HG02852 (cell line): ENCODE data around the gene AKT1S1.
"Not testable (repeated sequence)": the region's sequence is repeated elsewhere in the genome, so short reads cannot be mapped to it uniquely, and the experiment has no call there.

Source experiments
- ATAC-seq: cut with Tn5 transposase; IDR thresholded peaks from one replicate; pipeline ENCODE4 v1.9.1; 2021; ENCODE audit warnings: mild to moderate bottlenecking, moderate library complexity; ENCODE audit not compliant: unreplicated experiment

The AKT1S1 gene

GRCh38 chr19:49877020-49877878 lies at the start of gene AKT1S1, which contains the start of gene TBC1D17:
Gene AKT1S1 (minus strand): TSS chr19:49877355. CDS start chr19:49873295, 4,060 bp downstream.
Gene TBC1D17 (plus strand): TSS chr19:49877702. CDS start chr19:49877724, 22 bp downstream.
- ATAC-seq, result peak; percentile 55

- no peak for ATAC-seq
Measured at GRCh38 chr19:49926515-49926914, 49.4 kb upstream of the AKT1S1 start.

DNA sequence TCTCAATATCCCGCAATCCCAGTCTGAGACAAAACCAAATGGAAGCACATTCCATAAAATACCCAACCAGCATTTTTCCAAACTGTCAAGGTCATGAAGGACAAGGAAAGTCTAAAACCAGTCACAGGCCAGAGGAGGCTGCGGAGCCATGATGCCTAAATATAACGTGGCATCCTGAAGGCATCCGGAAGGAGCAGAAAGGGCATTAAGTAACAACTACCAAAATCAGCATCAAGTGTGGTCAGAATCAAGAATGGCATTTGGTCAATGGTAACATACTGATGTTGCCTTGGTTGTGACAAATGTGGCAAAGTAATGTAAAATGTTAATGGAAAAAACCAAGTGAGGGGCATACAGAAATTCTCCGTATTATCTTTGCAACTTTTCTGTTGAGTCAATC lies 48.3 kb upstream of the AKT1S1 start:
- ATAC-seq, result no peak

DNA sequence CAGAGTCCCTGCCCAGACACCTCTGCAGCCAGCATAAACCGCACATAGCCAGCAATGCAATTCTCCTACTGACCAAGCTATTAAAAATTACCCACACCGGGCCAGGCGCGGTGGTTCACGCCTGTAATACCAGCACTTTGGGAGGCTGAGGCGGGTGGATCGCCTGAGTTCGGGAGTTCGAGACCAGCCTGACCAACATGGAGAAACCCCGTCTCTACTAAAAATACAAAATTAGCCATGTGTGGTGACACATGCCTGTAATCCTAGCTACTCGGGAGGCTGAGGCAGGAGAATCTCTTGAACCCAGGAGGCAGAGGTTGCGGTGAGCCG lies 47.7 kb upstream of the AKT1S1 start:
- not testable (repeated sequence) for ATAC-seq

DNA sequence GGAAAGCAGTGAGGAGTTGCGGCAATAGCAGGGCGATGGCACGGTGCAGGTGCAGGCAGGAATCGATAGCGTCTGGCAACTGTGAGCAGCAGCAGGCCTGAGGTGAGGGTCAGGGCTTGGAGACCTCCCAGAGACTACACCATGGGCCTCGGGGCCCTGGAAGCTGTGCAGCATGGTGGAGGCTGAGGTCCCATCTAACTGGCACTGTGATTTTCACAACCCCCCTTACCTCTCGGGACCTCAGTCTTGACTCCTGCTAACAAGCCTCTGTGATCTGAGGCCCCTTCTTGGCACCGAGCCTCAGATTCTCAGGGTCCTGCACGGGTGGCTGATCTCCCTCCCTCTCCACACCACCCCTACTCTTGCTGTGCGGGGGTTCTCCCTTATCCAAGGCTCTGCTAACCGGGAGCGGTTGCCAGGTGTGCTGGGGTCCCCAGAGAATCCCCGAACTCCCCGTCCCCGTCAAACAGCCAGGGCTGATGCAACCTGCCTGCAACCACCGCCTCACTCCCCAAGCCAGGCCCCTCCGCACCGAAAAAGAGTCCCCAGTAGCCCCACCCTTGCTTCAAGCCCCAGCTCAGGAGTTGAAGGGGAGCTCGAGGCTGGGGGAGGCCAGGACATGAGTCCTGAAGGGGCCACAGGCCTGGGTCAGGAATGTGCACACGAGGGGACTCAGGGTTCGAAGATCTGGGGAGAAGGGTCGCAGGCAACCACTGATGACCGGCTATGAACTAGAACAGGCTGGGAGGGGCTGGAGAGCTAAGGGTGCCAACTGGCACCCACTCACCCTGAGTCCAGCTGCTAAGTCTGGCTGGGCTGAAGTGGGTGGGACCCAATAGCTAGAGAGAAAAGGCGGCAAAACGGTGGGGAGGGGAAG lies 47.1 kb upstream of the AKT1S1 start:
- ATAC-seq, result no peak

DNA sequence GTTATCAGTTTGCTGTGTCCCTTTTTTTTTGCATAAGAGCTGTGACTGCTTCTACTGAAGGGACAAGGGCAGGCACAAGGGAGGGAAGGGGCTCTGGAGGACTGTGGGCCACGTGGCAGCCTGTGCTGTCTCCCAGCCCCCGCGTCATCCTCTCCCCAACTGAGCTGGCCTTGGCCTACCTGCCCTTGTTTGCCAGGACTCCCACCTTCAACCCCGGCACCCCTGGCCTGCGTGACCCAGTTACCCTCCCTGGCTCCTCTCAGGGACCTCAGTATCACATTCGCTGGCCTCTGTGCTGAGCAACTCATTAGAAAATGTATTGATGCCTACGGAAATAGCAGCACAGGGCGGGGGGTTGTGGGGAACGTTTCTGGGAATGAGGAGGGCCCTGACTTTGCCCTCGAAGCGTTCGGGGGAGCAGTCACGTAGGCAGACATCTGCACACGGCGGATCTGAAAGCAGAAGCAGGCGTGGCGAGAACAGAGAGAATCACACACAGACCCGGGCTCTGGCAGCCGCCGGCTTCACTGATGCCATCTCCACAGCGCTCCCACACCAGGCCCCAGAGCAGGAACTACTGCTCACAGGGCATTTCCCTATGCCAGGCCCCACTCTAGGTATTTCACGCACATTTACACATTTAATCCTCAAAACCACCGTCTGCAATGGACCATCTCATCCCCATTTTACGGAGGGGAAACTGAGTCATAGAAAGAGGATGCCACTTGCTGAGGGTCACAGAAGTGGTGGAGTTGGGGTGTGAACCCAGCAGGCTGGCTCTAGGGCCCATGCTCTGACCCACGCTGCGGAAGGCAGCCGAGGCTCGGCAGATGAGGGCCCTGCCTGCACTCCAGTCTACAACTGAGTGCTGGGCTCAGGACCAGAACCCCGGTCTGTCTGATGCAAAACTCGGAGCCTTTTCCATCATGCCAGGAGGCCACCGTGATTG lies 46.2 kb upstream of the AKT1S1 start:
- no peak for ATAC-seq

- ATAC-seq, result no peak
Measured at GRCh38 chr19:49921871-49922795, 45.0 kb upstream of the AKT1S1 start.

DNA sequence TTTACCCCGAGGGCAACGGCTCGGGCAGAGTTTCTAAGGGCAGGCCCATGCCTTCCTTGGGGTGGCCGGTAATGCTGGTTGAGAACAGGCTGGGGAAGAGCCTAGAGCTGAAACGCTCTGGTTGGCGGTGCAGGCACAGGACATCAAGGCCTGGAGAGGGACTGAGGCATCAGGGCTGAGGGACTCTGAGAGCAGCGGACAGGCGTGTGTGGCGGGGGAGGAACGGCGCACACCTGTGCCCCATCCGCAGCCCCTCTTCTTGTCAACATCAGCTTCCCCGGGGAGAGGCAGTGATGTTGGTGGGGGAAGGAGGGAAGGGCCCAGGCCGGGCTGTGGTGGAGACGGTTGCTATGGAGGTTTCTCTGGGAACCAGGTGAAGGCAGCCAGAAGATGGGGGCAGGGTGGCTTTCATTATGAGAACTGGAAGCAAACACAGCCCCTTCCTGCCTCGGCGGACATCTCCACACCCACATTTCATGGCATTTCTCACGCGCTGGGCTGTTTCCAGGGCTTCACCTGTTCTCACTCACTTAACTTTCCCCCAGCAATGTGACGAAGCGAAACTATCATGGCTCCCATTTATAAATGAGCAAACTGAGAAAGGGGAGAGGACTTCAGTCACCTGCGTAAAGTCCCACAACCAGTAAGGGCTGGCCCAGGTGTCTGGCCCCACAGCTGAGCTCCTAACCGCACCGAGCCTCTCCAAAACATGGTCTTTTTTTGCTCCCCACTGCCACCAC lies 43.6 kb upstream of the AKT1S1 start:
- no peak for ATAC-seq

GRCh38 chr19:49918089-49918488 lies 40.9 kb upstream of the AKT1S1 start:
- no peak for ATAC-seq

DNA sequence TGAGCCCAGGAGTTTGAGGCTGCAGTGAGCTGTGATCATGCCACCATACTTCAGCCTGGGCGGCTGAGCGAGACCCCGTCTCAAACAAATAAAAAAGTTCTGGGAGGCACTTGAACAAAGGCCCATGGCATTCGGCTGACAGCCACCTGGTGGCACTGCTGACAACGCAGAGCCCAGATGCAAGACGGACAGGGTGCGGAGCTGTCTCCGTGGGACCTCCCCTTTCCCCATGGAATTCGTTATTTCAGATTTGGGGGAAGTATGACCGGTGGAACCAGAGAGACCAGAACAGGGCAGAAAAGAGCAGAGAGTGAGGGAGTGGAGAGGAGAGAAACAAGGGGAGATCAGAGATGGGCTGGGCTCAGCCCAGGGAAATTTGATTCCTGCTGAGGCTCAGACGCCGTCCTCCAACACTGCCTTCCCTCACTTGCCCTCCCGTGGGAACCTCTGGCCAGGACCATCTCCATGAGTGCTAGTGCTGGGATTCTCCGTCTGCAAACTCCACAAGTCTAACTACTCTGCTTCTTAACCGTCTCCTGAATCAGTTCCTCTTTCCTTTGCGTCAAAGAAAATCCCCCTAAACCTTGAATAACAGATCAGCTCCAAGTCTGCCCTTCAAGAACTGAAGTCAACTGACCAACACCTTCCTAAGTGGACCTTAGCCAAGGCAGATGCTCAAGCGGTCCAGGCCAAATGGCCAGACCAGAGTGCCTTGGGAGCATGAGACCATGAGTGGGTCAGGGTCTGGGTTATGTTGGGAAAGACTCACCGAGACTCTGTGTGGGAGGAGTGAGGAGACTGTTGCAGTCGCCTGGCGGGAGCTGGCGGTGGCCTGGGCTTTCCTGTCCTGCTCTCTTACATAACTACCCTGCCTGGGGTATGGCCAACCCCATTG lies 39.9 kb upstream of the AKT1S1 start:
- ATAC-seq, result no peak

- ATAC-seq, result no peak
Measured at GRCh38 chr19:49915271-49915670, 38.1 kb upstream of the AKT1S1 start.

DNA sequence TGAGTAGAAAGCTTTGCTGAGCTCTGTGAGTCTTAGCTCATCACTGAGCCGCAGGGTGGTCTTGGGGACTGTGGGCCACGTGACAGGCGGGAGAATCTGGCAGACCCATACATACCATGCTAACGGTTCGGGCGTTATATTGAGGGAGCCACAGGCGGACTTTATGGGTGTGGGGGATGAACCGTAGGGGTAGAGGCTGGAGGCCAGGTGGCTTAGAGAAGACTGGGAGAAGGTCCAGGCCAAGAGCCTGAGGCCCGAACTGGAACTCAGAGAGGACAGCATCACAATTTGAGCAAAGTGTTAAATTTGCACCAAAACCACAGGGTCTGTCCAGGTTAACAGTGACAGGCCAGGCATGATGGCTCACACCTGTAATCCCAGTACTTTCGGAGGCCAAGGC lies 36.6 kb upstream of the AKT1S1 start:
- no peak for ATAC-seq

DNA sequence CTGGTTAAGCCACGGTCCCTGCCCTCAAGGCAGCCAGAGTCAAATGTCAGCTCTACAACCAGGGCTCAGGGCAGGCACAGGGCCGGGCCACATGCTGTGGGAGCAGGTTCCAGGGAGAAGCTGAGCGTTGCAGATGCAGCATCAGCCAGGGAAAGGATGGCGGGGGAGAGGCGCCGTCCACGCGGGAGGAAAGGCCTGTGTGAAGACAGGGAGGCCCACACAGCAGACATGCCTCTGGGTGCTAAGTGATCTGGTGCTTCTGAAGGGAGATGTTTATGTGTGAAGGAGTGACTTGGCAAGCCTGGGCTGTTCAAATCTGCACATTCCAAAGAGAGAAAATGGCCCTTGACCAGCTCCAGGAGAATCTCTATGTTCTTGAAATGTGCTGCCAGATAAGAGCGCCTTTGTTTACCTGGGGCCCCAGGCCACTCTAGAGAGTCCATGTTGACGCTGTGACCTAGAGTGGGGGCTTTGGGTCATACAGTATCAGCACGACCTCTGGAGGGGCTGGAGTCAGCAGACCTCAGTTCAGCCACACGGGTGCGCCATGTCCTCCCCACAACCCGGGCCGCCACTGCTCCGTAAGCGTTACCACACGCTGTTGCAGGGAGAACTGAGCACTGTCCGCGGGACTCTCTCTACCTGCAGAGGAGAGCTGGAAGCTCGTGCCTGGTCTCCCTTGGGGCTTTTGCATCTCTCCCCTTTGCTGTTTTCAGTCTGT lies 36.0 kb upstream of the AKT1S1 start:
- no peak for ATAC-seq

DNA sequence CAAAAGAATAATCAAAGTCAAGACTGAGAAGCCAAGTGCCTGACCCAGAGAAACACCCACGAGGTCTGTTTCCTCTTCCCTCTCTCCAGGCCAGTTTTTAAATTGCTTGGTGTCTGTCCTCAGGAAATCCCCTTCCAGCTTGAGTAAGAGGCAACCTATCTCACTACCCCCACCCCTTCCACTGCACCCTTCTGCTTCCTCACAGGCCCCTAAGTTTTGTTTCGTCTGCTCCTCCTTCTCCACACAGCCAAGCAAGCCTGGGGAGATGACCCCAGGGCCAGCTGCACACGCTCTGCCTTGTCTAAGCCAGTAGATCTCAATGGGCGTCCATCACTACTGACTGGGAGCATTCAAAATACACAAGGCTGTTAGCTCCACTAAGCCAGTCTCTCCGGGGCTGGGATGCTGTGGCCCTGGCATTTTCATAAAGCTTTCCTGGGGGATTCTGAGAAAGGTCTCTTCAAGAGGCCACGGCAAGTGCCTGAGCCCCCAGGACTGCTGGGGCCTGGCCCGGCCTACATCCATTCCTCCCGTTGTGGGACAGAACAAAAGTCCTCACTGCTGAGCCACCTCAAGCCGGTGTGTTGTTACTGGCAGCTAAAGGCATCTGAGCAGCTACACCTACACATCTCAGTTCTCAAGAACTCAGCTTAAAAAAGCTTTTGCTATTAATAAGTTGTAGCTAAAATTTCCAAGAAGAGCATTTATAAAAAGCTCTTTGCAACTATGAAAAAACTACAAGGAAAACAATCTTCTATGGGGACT lies 34.4 kb upstream of the AKT1S1 start:
- no peak for ATAC-seq

DNA sequence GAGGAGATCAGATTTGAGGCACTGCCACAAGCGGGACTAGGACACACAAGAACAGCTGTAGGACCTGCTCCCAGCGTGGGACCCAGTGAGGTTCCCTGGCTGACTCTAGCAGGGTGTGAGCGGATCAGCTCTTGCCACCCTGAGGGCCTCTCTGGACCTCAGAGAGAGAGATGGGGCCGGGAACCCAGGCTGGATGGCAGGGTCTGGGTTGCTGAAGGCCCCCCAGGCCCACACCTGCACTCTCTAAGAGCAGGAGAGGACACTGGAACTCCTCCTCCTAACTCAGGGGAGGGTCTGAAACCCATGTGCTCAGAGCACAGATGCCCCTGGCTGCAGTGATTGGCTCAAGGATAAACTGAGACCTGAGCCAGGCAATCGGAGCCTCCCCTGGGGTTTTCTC lies 33.0 kb upstream of the AKT1S1 start:
- no peak for ATAC-seq
